GM12878 (cell line): ENCODE measurements around the gene SLMAP. TPM values are rescaled to one million over a fixed set of nuclear protein-coding genes. Genes with fewer than 3 reads are reported as not detected.
A peak's percentile ranks its signal among the peaks of the same experiment; 100 is the strongest.
"Not testable (repeated sequence)": the region's sequence is repeated elsewhere in the genome, so short reads cannot be mapped to it uniquely, and the experiment has no call there.

Source experiments
- ATAC-seq: fragments of 200-7000 bp; cut with Tn5 transposase; 3 replicates; pipeline ENCODE4 v1.9.1; 2020; ENCODE audit warnings: mild to moderate bottlenecking, moderate library complexity
- BruUV-seq: library from RNA; stranded (reverse); fragments of 400-500 nt; replicated peaks from 2 replicates; lab custom pipeline; 2021; lab: Mats Ljungman, UMichigan
- CTCF ChIA-PET: fragments of 300-600 bp; sonication (Branson Sonifier 250); formaldehyde crosslinking; extraction: SDS; loops from one replicate; lab custom pipeline; 2021; ENCODE audit warnings: inconsistent platforms; lab: Yijun Ruan, JAX
- POLR2A ChIA-PET: fragments of 350-600 bp; formaldehyde crosslinking; extraction: SDS; loops from one replicate; lab custom pipeline; 2021; ENCODE audit warnings: inconsistent platforms; lab: Charles Lee
- RAD21 ChIA-PET: fragments of 300-600 bp; sonication (Branson Sonifier 250); formaldehyde crosslinking; loops from one replicate; lab custom pipeline; 2023; ENCODE audit warnings: antibody characterized with exemption; ENCODE audit not compliant: unreplicated experiment; lab: Charles Lee
- SMC1A ChIA-PET: fragments of 300-600 bp; sonication (Branson Sonifier 250); formaldehyde crosslinking; loops from one replicate; lab custom pipeline; 2023; ENCODE audit not compliant: unreplicated experiment, uncharacterized antibody; lab: Charles Lee
- DNase-seq: peaks from one replicate; pipeline ENCODE4 v3.0.0-alpha.2; 2011; ENCODE audit warnings: low read depth, low spot score
- FAIRE-seq: peaks from 3 replicates; lab custom pipeline; 2011; peaks lifted over from hg19 to GRCh38; lab: Jason Lieb, UNC
- H2AFZ ChIP-seq: 2 replicates; pipeline ENCODE4 v1.6.0; 2011; ENCODE audit warnings: low read depth, low read length, control low read depth; ENCODE audit not compliant: control insufficient read depth
- H3K27ac ChIP-seq: 2 replicates; pipeline ENCODE4 v1.5.1; 2011; ENCODE audit warnings: control low read depth; ENCODE audit not compliant: control insufficient read depth, insufficient read depth
- H3K27me3 ChIP-seq, 2 experiments: replicated peaks in 1 of 2; 2 replicates each; pipeline versions ENCODE4 v1.6.0 to v1.6.1; 2011; ENCODE audit warnings: low read length in 1 of 2; ENCODE audit not compliant: control insufficient read depth in 2 of 2, insufficient read depth in 2 of 2
- H3K36me3 ChIP-seq, 2 experiments: 2 replicates each; pipeline ENCODE4 v1.5.1; 2011; ENCODE audit warnings: low read length in 1 of 2; ENCODE audit not compliant: control insufficient read depth in 2 of 2, insufficient read depth in 2 of 2
- H3K4me1 ChIP-seq: 2 replicates; pipeline ENCODE4 v1.6.1; 2011; ENCODE audit warnings: mild to moderate bottlenecking, low read length, moderate library complexity, mixed read lengths; ENCODE audit not compliant: control insufficient read depth, insufficient read depth
- H3K4me2 ChIP-seq: 2 replicates; pipeline ENCODE4 v1.6.0; 2011; ENCODE audit warnings: control low read depth; ENCODE audit not compliant: control insufficient read depth, insufficient read depth
- H3K4me3 ChIP-seq: fragments of 200-600 bp; sonication (generic); 2 replicates; pipeline ENCODE4 v1.5.1; 2016
- H3K79me2 ChIP-seq: 2 replicates; pipeline ENCODE4 v1.6.0; 2011; ENCODE audit warnings: low read length; ENCODE audit not compliant: control insufficient read depth, insufficient read depth
- H3K9ac ChIP-seq: 2 replicates; pipeline ENCODE4 v1.8.0; 2011; ENCODE audit warnings: low read length, control low read depth, mixed read lengths; ENCODE audit not compliant: control insufficient read depth, insufficient read depth
- H3K9me3 ChIP-seq: replicated peaks from 3 replicates; pipeline ENCODE4 v1.5.1; 2011; ENCODE audit warnings: mild to moderate bottlenecking, low read length; ENCODE audit not compliant: control insufficient read depth, insufficient read depth
- H4K20me1 ChIP-seq: 2 replicates; pipeline ENCODE4 v1.6.0; 2011; ENCODE audit not compliant: control insufficient read depth, insufficient read depth
- SRF ChIP-seq, 2 experiments: IDR thresholded peaks; 2 replicates each; pipeline ENCODE4 v1.6.1; 2011; ENCODE audit warnings: low read depth in 2 of 2, low read length in 2 of 2, mild to moderate bottlenecking in 1 of 2, moderate library complexity in 1 of 2
- WGBS: methylation state at CpG from one replicate; pipeline ENCODE4 v1.1.6; 2016; ENCODE audit warnings: low lambda C conversion rate; ENCODE audit not compliant: insufficient replicate concordance, insufficient coverage; ENCODE audit errors: missing lambda C conversion rate; 5-methylcytosine and 5-hydroxymethylcytosine counted together
- in situ Hi-C: fragments of 300-500 bp; cut with MboI; formaldehyde crosslinking; loops from 9 replicates; pipeline ENCODE4 v1.14.3; 2018; ENCODE audit warnings: mixed read lengths
- intact Hi-C: fragments of 100-400 bp; cut with micrococcal nuclease; formaldehyde crosslinking; loops from one replicate; pipeline ENCODE4 v1.14.2; 2022; ENCODE audit not compliant: unreplicated experiment
- polyA plus RNA-seq, 11 experiments: library from polyadenylated mRNA; depleted of rRNA in 4 of 11; unstranded in 6 of 11; stranded (reverse) in 5 of 11; fragments of >200 nt; fragmentation: Nextera tagmentation in 4 of 11; fragmentation: Illumina TruSeq in 1 of 11; extraction: Ambion mirVana in 4 of 11; extraction: Trizol in 1 of 11; gene quantifications; 1 replicate in 1 of 11; 2 replicates in 10 of 11; pipeline versions ENCODE4 v1.2.1 to v1.2.3, GENCODE V29; 2011 to 2016; ENCODE audit warnings: inconsistent platforms in 2 of 11, missing spikeins in 2 of 11, low read depth in 1 of 11
- total RNA-seq, 4 experiments: library from RNA; depleted of rRNA in 3 of 4; stranded (reverse); fragments of >200 nt in 3 of 4; fragmentation: Illumina TruSeq in 1 of 4; extraction: Trizol in 1 of 4; gene quantifications; 2 replicates each; pipeline versions ENCODE4 v1.2.1 to v1.2.3, GENCODE V29; 2013 to 2021
- TF ChIP-seq, protein P1 (sequence below): IDR thresholded peaks from 2 replicates; pipeline ENCODE4 v1.6.1; 2012; ENCODE audit warnings: mild to moderate bottlenecking, low read depth, low read length

Gene SLMAP
- total and polyA plus RNA-seq, 10 of the 15 experiments (the other 5 are each of a cell fraction or from before 2014, with no cell fraction given) = 8.3 to 43.8 (median 26.4) TPM

DNA sequence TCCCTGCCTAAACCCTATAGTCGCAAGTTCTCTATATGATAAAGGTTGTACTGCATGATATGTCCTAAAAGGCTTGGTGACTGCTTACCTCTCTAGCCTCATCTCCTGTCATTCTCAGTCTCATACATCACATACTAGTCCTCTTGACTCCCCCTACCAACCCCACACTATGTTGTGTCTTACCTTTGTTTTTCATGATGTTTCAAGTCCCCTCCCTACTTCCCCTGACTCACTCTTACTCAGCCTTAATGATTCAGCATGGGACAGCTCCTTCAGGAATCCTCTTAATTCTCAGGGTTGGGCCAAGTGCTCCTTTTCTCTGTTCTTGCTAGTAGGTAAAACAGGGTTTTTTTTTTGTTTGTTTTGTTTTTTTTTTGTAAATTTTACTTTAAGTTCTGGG, 49.6 kb downstream of the SLMAP start:
- POLR2A ChIA-PET = no interaction called here
- no peak for FAIRE-seq
- CTCF ChIA-PET = no interaction called here

DNA sequence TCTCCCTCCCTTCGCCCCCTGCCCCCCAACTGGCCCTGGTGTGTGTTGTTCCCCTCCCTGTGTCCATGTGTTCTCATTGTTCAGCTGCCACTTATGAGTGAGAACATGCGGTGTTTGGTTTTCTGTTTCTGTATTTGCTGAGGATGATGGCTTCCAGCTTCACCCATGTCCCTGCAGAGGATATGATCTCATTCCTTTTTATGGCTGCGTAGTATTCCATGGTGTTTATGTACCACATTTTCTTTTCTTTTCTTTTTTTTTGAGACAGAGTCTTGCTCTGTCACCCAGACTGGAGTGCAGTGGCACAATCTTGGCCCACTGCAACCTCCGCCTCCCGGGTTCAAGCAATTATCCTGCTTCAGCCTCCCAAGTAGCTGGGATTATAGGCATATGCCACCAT, 50.1 kb downstream of the SLMAP start:
- RAD21 ChIA-PET, CTCF ChIA-PET, H3K4me3 ChIP-seq, H3K4me1 ChIP-seq, FAIRE-seq, H3K9me3 ChIP-seq, H2AFZ ChIP-seq, ATAC-seq, H3K27ac ChIP-seq, in situ Hi-C loops, H4K20me1 ChIP-seq, intact Hi-C loops, H3K4me2 ChIP-seq, POLR2A ChIA-PET, DNase-seq, BruUV-seq, H3K36me3 ChIP-seq, H3K27me3 ChIP-seq, H3K9ac ChIP-seq: not testable (repeated sequence)
- SMC1A ChIA-PET = interaction anchor here (0.6 to 1.1 kb wide), 3 partner anchors 35 to 239 kb away, joined by 3 to 4 read pairs (median 3); no protein-coding TSS in a partner anchor
- 98% methylated on average over 5 of the region's 5 CpGs for WGBS
- peaks cover 13% of the 10 kb centered on the region for H3K79me2 ChIP-seq

More for the DNA sequence above, 49.6 kb downstream of the SLMAP start:
- RAD21 ChIA-PET = no interaction called here
- in situ Hi-C loops = no loop called here
- Histone ChIP-seq H3K27me3 (no peaks in the 10 kb centered on the region), H2AFZ (no peak overlapping the region), H3K9ac (no peak overlapping the region), H3K4me2 (no peak overlapping the region), H3K9me3 (no peaks in the 10 kb centered on the region; the same call in 2 of the 3 replicates), H3K4me3 (no peak overlapping the region), H3K27ac (no peak overlapping the region), H4K20me1 (no peaks in the 10 kb centered on the region), H3K36me3 (peaks cover 0 to 5% of the 10 kb centered on the region in 2 experiments; a peak in 2 of 4 replicates), H3K4me1 (no peaks in the 10 kb centered on the region; the same call in 1 of the 2 replicates), H3K79me2 (peaks cover 13% of the 10 kb centered on the region)
- ATAC-seq (peak; percentile 19; the same call in 1 of the 3 replicates), DNase-seq (no peak)
- intact Hi-C loops = no loop called here
- SMC1A ChIA-PET = interaction anchor here (0.6 to 1.1 kb wide), 3 partner anchors 36 to 408 kb away, joined by 3 to 4 read pairs (median 3); no protein-coding TSS in a partner anchor
- no TSS peak for BruUV-seq
- TF ChIP-seq, protein P1, sequence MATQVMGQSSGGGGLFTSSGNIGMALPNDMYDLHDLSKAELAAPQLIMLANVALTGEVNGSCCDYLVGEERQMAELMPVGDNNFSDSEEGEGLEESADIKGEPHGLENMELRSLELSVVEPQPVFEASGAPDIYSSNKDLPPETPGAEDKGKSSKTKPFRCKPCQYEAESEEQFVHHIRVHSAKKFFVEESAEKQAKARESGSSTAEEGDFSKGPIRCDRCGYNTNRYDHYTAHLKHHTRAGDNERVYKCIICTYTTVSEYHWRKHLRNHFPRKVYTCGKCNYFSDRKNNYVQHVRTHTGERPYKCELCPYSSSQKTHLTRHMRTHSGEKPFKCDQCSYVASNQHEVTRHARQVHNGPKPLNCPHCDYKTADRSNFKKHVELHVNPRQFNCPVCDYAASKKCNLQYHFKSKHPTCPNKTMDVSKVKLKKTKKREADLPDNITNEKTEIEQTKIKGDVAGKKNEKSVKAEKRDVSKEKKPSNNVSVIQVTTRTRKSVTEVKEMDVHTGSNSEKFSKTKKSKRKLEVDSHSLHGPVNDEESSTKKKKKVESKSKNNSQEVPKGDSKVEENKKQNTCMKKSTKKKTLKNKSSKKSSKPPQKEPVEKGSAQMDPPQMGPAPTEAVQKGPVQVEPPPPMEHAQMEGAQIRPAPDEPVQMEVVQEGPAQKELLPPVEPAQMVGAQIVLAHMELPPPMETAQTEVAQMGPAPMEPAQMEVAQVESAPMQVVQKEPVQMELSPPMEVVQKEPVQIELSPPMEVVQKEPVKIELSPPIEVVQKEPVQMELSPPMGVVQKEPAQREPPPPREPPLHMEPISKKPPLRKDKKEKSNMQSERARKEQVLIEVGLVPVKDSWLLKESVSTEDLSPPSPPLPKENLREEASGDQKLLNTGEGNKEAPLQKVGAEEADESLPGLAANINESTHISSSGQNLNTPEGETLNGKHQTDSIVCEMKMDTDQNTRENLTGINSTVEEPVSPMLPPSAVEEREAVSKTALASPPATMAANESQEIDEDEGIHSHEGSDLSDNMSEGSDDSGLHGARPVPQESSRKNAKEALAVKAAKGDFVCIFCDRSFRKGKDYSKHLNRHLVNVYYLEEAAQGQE = 0 out of 2 replicates have a peak, but pooled peaks have one; percentile 44
- TF ChIP-seq SRF (IDR thresholded peaks at IDR 0.05; ENCODE audit: low read depth in 2 of 2, low read length in 2 of 2) = no peak
- 100% methylated on average over 1 of the region's 1 CpG for WGBS
